GM23338 (cell line): Measurements from ENCODE around the gene SEMA3E. TPM values are rescaled to one million over a fixed set of nuclear protein-coding genes. Genes with fewer than 3 reads are reported as not detected.
A peak's percentile ranks its signal among the peaks of the same experiment; 100 is the strongest.

ENCODE experiments used
- ATAC-seq: fragments of 200-7000 bp; cut with Tn5 transposase; 3 replicates; pipeline ENCODE4 v1.9.1; 2020
- DNase-seq: peaks from one replicate; pipeline ENCODE4 v3.0.0-alpha.2; 2015; ENCODE audit warnings: low spot score
- H2AFZ ChIP-seq: fragments of 200-600 bp; sonication (generic); 2 replicates; pipeline ENCODE4 v1.8.0; 2016; ENCODE audit warnings: antibody characterized with exemption, mild to moderate bottlenecking, moderate library complexity
- H3F3A ChIP-seq: fragments of 200-600 bp; sonication (generic); replicated peaks from 2 replicates; pipeline ENCODE4 v1.8.0; 2017; ENCODE audit warnings: antibody characterized with exemption, mixed run types, low read depth
- H3K27ac ChIP-seq: fragments of 200-600 bp; sonication (generic); 2 replicates; pipeline ENCODE4 v1.6.1; 2016; ENCODE audit warnings: low read depth
- H3K27me3 ChIP-seq: fragments of 200-600 bp; sonication (generic); 2 replicates; pipeline ENCODE4 v1.8.0; 2016; ENCODE audit warnings: mild to moderate bottlenecking, mixed run types, moderate library complexity; ENCODE audit not compliant: insufficient read depth
- H3K36me3 ChIP-seq: fragments of 200-600 bp; sonication (generic); 2 replicates; pipeline ENCODE4 v1.8.0; 2016; ENCODE audit warnings: mild to moderate bottlenecking; ENCODE audit not compliant: insufficient read depth
- H3K4me1 ChIP-seq: fragments of 200-600 bp; sonication (generic); 2 replicates; pipeline ENCODE4 v1.8.0; 2016; ENCODE audit warnings: mild to moderate bottlenecking, moderate library complexity; ENCODE audit not compliant: insufficient read depth
- H3K4me2 ChIP-seq: fragments of 200-600 bp; sonication (generic); 2 replicates; pipeline ENCODE4 v1.7.1; 2017; ENCODE audit warnings: mixed run types
- H3K4me3 ChIP-seq: fragments of 200-600 bp; sonication (generic); 2 replicates; pipeline ENCODE4 v1.6.1; 2016; ENCODE audit warnings: mixed run types
- H3K79me2 ChIP-seq: fragments of 200-600 bp; sonication (generic); replicated peaks from 2 replicates; pipeline ENCODE4 v1.8.0; 2017; ENCODE audit warnings: mild to moderate bottlenecking; ENCODE audit not compliant: insufficient read depth
- H3K9me2 ChIP-seq: fragments of 200-600 bp; sonication (generic); 2 replicates; pipeline ENCODE4 v1.8.0; 2017; ENCODE audit not compliant: insufficient read depth
- H4K20me1 ChIP-seq: fragments of 200-600 bp; sonication (generic); replicated peaks from 2 replicates; pipeline ENCODE4 v1.8.0; 2017; ENCODE audit warnings: mild to moderate bottlenecking; ENCODE audit not compliant: insufficient read depth
- H3K27ac Mint-ChIP-seq: 2 replicates; pipeline ENCODE4 v1.8.0; 2020; ENCODE audit warnings: inconsistent platforms, mild to moderate bottlenecking, moderate library complexity, mixed read lengths
- H3K27me3 Mint-ChIP-seq: 3 replicates; pipeline ENCODE4 v1.8.0; 2022; ENCODE audit warnings: low read depth, mild to moderate bottlenecking, moderate library complexity, mixed read lengths, inconsistent platforms; ENCODE audit not compliant: insufficient read depth, poor library complexity
- H3K36me3 Mint-ChIP-seq: 3 replicates; pipeline ENCODE4 v1.8.0; 2021; ENCODE audit warnings: low read depth, mild to moderate bottlenecking, inconsistent platforms, moderate library complexity, mixed read lengths
- H3K4me1 Mint-ChIP-seq: 3 replicates; pipeline ENCODE4 v1.8.0; 2020; ENCODE audit warnings: mild to moderate bottlenecking, inconsistent platforms, mixed read lengths
- H3K4me3 Mint-ChIP-seq: 3 replicates; pipeline ENCODE4 v1.8.0; 2021; ENCODE audit warnings: moderate library complexity, mild to moderate bottlenecking, inconsistent platforms, mixed read lengths
- H3K9me3 Mint-ChIP-seq: 3 replicates; pipeline ENCODE4 v1.8.0; 2020; ENCODE audit warnings: moderate library complexity, mild to moderate bottlenecking, inconsistent platforms, mixed read lengths
- CREB1 ChIP-seq: fragments of 250-450 bp; sonication (Bioruptor Pico); IDR thresholded peaks from 2 replicates; pipeline ENCODE4 v1.5.0; 2020; ENCODE audit warnings: low read depth, mild to moderate bottlenecking, moderate library complexity
- EZH2 ChIP-seq: fragments of 200-600 bp; sonication (generic); IDR thresholded peaks from one replicate; pipeline ENCODE4 v1.8.0; 2017; ENCODE audit warnings: antibody characterized with exemption, mild to moderate bottlenecking, low read depth; ENCODE audit not compliant: unreplicated experiment
- EZH2phosphoT487 ChIP-seq: fragments of 200-600 bp; sonication (generic); IDR thresholded peaks from one replicate; pipeline ENCODE4 v1.8.1; 2018; ENCODE audit warnings: antibody characterized with exemption; ENCODE audit not compliant: unreplicated experiment
- JUNB ChIP-seq: IDR thresholded peaks from one replicate; pipeline ENCODE4 v1.6.1; 2016; ENCODE audit warnings: antibody characterized with exemption; ENCODE audit not compliant: unreplicated experiment
- NANOG ChIP-seq: IDR thresholded peaks from 2 replicates; pipeline ENCODE4 v1.6.1; 2016; ENCODE audit warnings: antibody characterized with exemption, borderline replicate concordance
- POLR2AphosphoS5 ChIP-seq: IDR thresholded peaks from 2 replicates; pipeline ENCODE4 v1.6.1; 2016; ENCODE audit warnings: antibody characterized with exemption, low read depth
- STAT1 ChIP-seq: IDR thresholded peaks from one replicate; pipeline ENCODE4 v1.6.1; 2016; ENCODE audit warnings: antibody characterized with exemption; ENCODE audit not compliant: unreplicated experiment
- ZNF114 ChIP-seq: fragments of 250-450 bp; sonication (Bioruptor Pico); IDR thresholded peaks from 2 replicates; pipeline ENCODE4 v1.5.0; 2020; ENCODE audit warnings: mild to moderate bottlenecking, moderate library complexity
- ZNF331 ChIP-seq: fragments of 250-450 bp; sonication (Bioruptor Pico); IDR thresholded peaks from 2 replicates; pipeline ENCODE4 v1.5.0; 2020; ENCODE audit warnings: low read depth, mild to moderate bottlenecking, moderate library complexity
- polyA plus RNA-seq: library from polyadenylated mRNA; unstranded; fragments of >200 nt; fragmentation: Nextera tagmentation; extraction: Ambion mirVana; gene quantifications from 2 replicates; pipeline ENCODE4 v1.2.1, GENCODE V29; 2016
- total RNA-seq: library from RNA; depleted of rRNA; stranded (reverse); fragments of >200 nt; shearing (Covaris generic); gene quantifications from 2 replicates; pipeline ENCODE4 v1.2.3, GENCODE V29; 2014
- TF ChIP-seq, protein P1 (sequence below): IDR thresholded peaks from 2 replicates; pipeline ENCODE4 v1.6.1; 2016; ENCODE audit warnings: antibody characterized with exemption
- TF ChIP-seq, protein P2 (sequence below): IDR thresholded peaks from one replicate; pipeline ENCODE4 v1.6.1; 2018; ENCODE audit warnings: antibody characterized with exemption; ENCODE audit not compliant: unreplicated experiment
- TF ChIP-seq, protein P3 (sequence below), 2 experiments: fragments of 200-600 bp in 1 of 2; sonication (generic) in 1 of 2; conservative IDR thresholded peaks; 2 replicates each; pipeline versions ENCODE4 v1.5.1 to v1.6.1; 2016 to 2017; ENCODE audit warnings: antibody characterized with exemption in 2 of 2, low read depth in 2 of 2, mild to moderate bottlenecking in 2 of 2, moderate library complexity in 1 of 2

SEMA3E gene
- total and polyA plus RNA-seq, 2 experiments from 2014 or later, result 5.4 to 15.7 TPM

DNA sequence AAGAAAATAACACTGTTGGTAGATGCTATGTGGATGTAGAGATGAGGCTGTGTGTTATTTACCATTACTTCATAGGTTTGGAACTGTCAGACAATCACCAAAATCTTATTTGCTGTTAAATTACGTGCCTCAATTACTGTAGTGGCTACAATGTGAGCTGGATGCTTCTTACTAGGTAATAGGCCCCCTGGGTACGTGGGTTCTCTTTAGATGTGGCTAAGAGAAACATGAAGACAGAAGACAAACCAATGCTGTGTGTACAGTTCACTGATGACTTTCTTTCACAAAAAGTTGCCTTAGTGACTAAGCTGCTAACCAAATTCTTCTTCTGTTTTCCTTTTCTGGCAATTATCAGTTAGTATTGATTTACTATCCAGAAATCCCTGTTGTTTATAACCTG is 144.6 kb downstream of the SEMA3E start:
- Histone ChIP-seq H3F3A (no peaks in the 10 kb centered on the region), H3K4me3 (no peak overlapping the region), H3K27me3 (no peaks in the 10 kb centered on the region), H2AFZ (no peak overlapping the region), H3K9me2 (no peaks in the 10 kb centered on the region), H3K36me3 (no peaks in the 10 kb centered on the region), H3K4me2 (no peak overlapping the region), H3K79me2 (no peaks in the 10 kb centered on the region), H4K20me1 (no peaks in the 10 kb centered on the region), H3K4me1 (peaks cover 4% of the 10 kb centered on the region; the same call in 1 of the 2 replicates), H3K27ac (no peak overlapping the region)
- DNase-seq (no peak), ATAC-seq (no peak)
- no peaks in the 10 kb centered on the region for H3K4me1 Mint-ChIP-seq
- TF ChIP-seq POLR2AphosphoS5, result no peak
- no peak for TF ChIP-seq CREB1 (CRISPR knock-in tag)
- no peak for TF ChIP-seq ZNF114 (CRISPR knock-in tag)
- TF ChIP-seq, protein P1, sequence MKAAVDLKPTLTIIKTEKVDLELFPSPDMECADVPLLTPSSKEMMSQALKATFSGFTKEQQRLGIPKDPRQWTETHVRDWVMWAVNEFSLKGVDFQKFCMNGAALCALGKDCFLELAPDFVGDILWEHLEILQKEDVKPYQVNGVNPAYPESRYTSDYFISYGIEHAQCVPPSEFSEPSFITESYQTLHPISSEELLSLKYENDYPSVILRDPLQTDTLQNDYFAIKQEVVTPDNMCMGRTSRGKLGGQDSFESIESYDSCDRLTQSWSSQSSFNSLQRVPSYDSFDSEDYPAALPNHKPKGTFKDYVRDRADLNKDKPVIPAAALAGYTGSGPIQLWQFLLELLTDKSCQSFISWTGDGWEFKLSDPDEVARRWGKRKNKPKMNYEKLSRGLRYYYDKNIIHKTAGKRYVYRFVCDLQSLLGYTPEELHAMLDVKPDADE, result no peak
- TF ChIP-seq EZH2phosphoT487, result no peak
- no peak for TF ChIP-seq STAT1
- TF ChIP-seq NANOG, result no peak
- TF ChIP-seq ZNF331 (CRISPR knock-in tag), result no peak
- TF ChIP-seq, protein P2, sequence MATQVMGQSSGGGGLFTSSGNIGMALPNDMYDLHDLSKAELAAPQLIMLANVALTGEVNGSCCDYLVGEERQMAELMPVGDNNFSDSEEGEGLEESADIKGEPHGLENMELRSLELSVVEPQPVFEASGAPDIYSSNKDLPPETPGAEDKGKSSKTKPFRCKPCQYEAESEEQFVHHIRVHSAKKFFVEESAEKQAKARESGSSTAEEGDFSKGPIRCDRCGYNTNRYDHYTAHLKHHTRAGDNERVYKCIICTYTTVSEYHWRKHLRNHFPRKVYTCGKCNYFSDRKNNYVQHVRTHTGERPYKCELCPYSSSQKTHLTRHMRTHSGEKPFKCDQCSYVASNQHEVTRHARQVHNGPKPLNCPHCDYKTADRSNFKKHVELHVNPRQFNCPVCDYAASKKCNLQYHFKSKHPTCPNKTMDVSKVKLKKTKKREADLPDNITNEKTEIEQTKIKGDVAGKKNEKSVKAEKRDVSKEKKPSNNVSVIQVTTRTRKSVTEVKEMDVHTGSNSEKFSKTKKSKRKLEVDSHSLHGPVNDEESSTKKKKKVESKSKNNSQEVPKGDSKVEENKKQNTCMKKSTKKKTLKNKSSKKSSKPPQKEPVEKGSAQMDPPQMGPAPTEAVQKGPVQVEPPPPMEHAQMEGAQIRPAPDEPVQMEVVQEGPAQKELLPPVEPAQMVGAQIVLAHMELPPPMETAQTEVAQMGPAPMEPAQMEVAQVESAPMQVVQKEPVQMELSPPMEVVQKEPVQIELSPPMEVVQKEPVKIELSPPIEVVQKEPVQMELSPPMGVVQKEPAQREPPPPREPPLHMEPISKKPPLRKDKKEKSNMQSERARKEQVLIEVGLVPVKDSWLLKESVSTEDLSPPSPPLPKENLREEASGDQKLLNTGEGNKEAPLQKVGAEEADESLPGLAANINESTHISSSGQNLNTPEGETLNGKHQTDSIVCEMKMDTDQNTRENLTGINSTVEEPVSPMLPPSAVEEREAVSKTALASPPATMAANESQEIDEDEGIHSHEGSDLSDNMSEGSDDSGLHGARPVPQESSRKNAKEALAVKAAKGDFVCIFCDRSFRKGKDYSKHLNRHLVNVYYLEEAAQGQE, result no peak
- H3K27ac Mint-ChIP-seq, result no peak overlapping the region
- H3K9me3 Mint-ChIP-seq, result no peaks in the 10 kb centered on the region
- H3K36me3 Mint-ChIP-seq, result no peaks in the 10 kb centered on the region
- no peak overlapping the region for H3K4me3 Mint-ChIP-seq
- no peaks in the 10 kb centered on the region for H3K27me3 Mint-ChIP-seq

DNA sequence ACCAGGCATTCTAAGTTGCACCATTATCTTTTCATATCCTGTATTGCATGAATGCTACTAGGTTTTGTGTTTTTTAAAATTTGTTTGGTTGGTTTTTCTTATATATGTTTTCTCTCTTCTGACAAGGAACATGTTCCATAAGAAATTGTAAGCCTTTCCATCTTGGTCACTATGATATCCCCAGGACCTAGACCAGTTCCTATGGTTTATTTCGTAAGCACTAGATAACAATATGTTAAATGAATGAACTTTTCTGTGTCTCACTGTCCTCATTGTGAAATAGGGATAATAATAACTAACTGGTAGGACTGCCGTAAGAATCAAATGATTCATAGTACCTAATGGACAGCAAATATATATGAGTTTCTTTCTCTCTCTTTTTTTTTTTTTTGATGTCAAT is 146.3 kb downstream of the SEMA3E start:
- Mint-ChIP-seq H3K4me1 (no peaks in the 10 kb centered on the region), H3K27me3 (no peaks in the 10 kb centered on the region), H3K27ac (no peak overlapping the region), H3K4me3 (no peak overlapping the region), H3K36me3 (no peaks in the 10 kb centered on the region), H3K9me3 (no peaks in the 10 kb centered on the region)
- ATAC-seq (no peak), DNase-seq (no peak)
- Histone ChIP-seq H3K27me3 (no peaks in the 10 kb centered on the region), H3K9me2 (no peaks in the 10 kb centered on the region), H3K4me2 (no peak overlapping the region), H3K27ac (no peak overlapping the region), H3K36me3 (no peaks in the 10 kb centered on the region), H3K4me1 (peaks cover 4% of the 10 kb centered on the region; the same call in 1 of the 2 replicates), H3K4me3 (no peak overlapping the region), H3K79me2 (no peaks in the 10 kb centered on the region), H4K20me1 (no peaks in the 10 kb centered on the region), H3F3A (no peaks in the 10 kb centered on the region), H2AFZ (0 out of 2 replicates have a peak overlapping the region, but pooled peaks have one; percentile 63)
- TF ChIP-seq JUNB (no peak), ZNF114 (CRISPR knock-in tag) (no peak), EZH2 (no peak), EZH2phosphoT487 (no peak), NANOG (no peak), ZNF331 (CRISPR knock-in tag) (no peak), CREB1 (CRISPR knock-in tag) (no peak), POLR2AphosphoS5 (no peak)
- TF ChIP-seq, protein P1, result no peak
- TF ChIP-seq, protein P3, sequence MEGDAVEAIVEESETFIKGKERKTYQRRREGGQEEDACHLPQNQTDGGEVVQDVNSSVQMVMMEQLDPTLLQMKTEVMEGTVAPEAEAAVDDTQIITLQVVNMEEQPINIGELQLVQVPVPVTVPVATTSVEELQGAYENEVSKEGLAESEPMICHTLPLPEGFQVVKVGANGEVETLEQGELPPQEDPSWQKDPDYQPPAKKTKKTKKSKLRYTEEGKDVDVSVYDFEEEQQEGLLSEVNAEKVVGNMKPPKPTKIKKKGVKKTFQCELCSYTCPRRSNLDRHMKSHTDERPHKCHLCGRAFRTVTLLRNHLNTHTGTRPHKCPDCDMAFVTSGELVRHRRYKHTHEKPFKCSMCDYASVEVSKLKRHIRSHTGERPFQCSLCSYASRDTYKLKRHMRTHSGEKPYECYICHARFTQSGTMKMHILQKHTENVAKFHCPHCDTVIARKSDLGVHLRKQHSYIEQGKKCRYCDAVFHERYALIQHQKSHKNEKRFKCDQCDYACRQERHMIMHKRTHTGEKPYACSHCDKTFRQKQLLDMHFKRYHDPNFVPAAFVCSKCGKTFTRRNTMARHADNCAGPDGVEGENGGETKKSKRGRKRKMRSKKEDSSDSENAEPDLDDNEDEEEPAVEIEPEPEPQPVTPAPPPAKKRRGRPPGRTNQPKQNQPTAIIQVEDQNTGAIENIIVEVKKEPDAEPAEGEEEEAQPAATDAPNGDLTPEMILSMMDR (conservative IDR thresholded peaks at IDR 0.05; ENCODE audit: low read depth in 2 of 2), result no peak
